ENCODE data around the gene SLAIN2. TPM values are rescaled to one million over a fixed set of nuclear protein-coding genes. Genes with fewer than 3 reads are reported as not detected.

The SLAIN2 gene
- total RNA-seq, 1 donor from 2014 or later: 122 TPM

- intact Hi-C loops (cut with micrococcal nuclease): no loop called here
- no peak for ATAC-seq
- no peak for DNase-seq
These were observed 19.7 kb downstream of the SLAIN2 start for GRCh38 chr4:48361012-48361400.

- intact Hi-C loops (cut with micrococcal nuclease): no loop called here
- no peak for DNase-seq
- ATAC-seq: no peak
These were observed 25.3 kb downstream of the SLAIN2 start for GRCh38 chr4:48366611-48367010.

DNA sequence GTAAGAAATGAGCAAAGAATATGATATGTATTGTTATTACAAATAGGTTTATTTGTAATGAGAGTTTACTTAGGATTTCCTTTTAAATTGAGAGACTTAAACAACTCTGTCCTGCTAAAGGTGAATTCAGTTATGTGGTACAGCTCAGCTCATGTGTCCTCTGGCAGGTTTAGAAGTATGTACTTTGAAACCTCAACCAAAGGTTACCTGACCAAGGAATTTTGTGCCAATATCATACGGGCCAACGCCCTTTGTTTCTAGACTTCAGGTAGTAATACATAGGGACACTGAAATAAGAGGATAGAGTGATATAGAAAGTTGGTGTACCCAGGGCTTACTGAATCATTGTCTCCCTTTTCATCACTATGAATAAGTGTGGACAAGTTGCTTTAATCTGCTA lies 25.7 kb downstream of the SLAIN2 start:
- ATAC-seq (no peak), DNase-seq (no peak)
- intact Hi-C loops (cut with micrococcal nuclease): no loop called here

DNA sequence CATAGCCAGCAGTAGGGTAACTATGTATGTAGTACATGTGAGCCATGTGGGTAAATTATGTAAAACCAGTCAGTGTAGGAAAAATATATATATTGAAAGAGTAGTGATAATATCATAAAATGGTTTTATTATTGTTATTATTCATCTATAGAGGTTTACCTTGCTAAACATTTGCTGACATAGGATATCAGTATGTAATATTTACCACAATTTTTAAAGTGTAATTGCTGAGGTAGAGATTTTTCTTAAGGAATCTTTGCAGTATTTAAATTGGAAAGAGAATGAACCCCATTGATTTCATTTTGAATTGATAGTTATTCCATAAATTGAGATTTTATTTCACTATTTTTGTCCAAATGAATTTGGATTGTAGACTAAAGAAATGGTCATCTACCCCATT lies 27.1 kb downstream of the SLAIN2 start:
- intact Hi-C loops (cut with micrococcal nuclease): no loop called here
- ATAC-seq: no peak
- no peak for DNase-seq

DNA sequence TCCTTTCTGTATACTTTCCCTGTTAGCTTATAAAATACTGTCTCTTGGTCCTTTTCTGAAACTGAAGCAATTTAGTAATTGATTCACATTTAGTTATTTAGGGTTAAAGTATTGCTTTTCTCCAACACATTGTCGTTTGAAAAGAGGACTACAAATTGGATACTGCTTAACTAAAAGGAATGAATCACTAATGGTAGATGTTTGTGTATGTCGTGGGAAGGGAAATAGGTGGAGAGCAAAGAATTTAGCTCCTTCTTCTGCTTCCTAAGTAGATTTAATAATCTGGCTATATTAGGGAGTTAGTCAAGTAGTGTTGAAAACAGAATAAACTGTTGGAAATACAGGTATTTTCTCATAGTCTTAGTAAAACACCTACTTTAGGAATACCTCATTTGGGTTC lies 27.9 kb downstream of the SLAIN2 start:
- intact Hi-C loops (cut with micrococcal nuclease): no loop called here
- no peak for DNase-seq
- no peak for ATAC-seq

- intact Hi-C loops (cut with micrococcal nuclease): no loop called here
- DNase-seq: no peak
- no peak for ATAC-seq
These were observed 28.4 kb downstream of the SLAIN2 start for GRCh38 chr4:48369771-48370170.

GRCh38 chr4:48370260-48371134 lies 29.2 kb downstream of the SLAIN2 start:
- ATAC-seq: no peak
- intact Hi-C loops (cut with micrococcal nuclease): no loop called here
- no peak for DNase-seq

GRCh38 chr4:48372272-48372671 lies 30.9 kb downstream of the SLAIN2 start:
- no peak for ATAC-seq
- no peak for DNase-seq
- intact Hi-C loops (cut with micrococcal nuclease): no loop called here

DNA sequence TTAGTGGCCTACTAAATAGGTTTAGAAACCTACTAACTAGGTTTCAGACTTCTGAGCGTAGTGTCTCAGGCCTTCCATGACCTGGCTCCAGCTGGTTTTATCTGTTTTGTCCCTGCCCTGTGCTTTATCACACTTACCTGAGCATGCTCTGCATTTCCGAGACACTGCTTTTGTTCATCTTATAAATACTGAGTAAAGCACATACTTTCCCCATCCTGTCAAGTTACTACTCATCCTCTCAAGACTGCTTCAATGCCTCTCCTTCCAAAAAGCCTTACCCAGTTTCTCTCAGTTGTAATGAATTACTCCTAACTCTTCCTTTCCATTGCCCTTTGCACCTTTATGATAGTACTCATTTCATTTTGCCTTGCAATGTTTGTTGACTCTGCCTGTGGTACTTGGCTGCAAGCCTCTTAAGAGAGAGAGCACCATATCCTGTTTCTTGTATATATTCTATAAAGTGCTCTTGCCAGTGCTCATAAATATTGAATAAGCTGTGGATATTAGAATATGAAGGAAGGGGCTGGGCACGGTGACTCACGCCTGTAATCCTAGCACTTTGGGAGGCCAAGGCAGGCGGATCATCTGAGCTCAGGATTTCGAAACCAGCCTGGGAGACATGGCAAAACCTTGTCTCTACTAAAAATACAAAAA lies 34.4 kb downstream of the SLAIN2 start:
- DNase-seq (no peak), ATAC-seq (no peak)
- intact Hi-C loops (cut with micrococcal nuclease): no loop called here

DNA sequence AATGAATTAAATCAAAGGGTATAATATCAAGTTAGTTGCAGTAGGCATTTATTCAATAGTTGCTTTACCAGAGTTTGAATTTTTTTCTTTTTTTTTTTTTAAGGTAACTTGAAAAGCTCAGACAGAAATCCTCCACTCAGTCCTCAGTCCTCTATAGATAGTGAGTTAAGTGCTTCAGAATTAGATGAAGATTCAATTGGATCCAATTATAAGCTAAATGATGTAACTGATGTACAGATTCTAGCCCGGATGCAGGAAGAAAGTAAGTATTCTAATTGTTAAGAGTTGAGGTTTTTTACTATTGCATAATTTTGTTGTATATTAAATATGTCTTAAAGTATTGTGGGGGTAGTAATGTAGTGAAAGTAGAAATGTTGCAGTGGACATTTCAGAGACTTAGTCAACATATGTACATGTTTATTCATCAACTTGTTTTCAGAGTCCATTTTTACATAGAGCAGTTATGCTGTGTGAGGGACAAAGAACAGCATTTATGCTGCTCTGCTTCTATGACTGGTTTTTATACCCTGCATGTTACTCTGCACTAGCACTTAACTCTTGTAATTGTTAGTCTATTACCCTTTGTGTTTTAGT lies 38.4 kb downstream of the SLAIN2 start:
- intact Hi-C loops (cut with micrococcal nuclease): no loop called here
- ATAC-seq: no peak

GRCh38 chr4:48380583-48381167 lies 39.3 kb downstream of the SLAIN2 start:
- intact Hi-C loops (cut with micrococcal nuclease): no loop called here
- ATAC-seq (no peak), DNase-seq (no peak)

More for the DNA sequence above, 38.4 kb downstream of the SLAIN2 start:
- DNase-seq: no peak

GRCh38 chr4:48388525-48389154 lies 47.3 kb downstream of the SLAIN2 start:
- DNase-seq: no peak
- intact Hi-C loops (cut with micrococcal nuclease): no loop called here
- ATAC-seq: peak; percentile 75

GRCh38 chr4:48396043-48396442 lies 54.7 kb downstream of the SLAIN2 start:
- DNase-seq: no peak
- no peak for ATAC-seq
- intact Hi-C loops (cut with micrococcal nuclease): no loop called here

DNA sequence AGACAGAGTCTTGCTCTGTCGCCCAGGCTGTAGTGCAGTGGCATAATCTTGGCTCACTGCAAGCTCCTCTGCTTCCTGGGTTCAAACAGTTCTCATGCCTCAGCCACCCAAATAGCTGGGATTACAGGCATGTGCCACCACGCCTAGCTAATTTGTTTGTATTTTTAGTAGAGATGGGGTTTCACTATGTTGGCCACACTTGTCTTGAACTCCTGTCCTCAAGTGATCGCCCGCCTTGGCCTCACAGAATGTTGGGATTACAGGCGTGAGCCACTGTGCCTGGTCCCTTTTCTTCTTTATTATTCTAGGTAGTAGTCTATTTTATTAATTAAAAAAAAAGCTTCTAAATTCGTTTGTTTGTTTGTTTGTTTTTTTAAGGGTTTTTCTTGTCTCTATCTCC lies 59.1 kb downstream of the SLAIN2 start:
- intact Hi-C loops (cut with micrococcal nuclease): no loop called here

GRCh38 chr4:48403358-48403757 lies 62.0 kb downstream of the SLAIN2 start:
- intact Hi-C loops (cut with micrococcal nuclease): no loop called here
- DNase-seq: no peak

More for the DNA sequence above, 59.1 kb downstream of the SLAIN2 start:
- DNase-seq (no peak), ATAC-seq (no peak)

DNA sequence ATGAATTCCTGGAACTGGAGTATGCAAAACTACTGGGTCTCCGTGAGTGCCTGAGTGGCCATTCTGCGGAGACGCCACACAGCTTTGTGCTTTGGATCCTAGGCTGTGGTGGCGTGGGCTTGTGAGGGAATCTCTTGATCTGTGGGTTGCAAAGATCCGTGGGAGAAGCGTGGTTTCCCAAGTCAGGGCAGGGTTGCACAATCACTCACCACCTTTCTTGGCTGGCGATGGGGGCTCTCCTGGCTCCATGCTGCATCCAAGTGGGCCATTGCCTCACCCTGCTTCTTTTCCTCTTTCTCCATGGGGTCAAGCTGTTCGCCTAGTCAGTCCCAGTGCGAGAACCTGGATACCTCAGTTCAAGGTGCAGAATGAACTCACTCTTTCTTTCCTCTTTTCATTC lies 62.5 kb downstream of the SLAIN2 start:
- intact Hi-C loops (cut with micrococcal nuclease): no loop called here
- DNase-seq: no peak
- ATAC-seq: no peak

More at GRCh38 chr4:48403358-48403757, 62.0 kb downstream of the SLAIN2 start:
- ATAC-seq: no peak

- intact Hi-C loops (cut with micrococcal nuclease): no loop called here
- DNase-seq: no peak
- no peak for ATAC-seq
These were observed 64.6 kb downstream of the SLAIN2 start for GRCh38 chr4:48405924-48406323.

- DNase-seq: no peak
- intact Hi-C loops (cut with micrococcal nuclease): no loop called here
- no peak for ATAC-seq
These were observed 67.9 kb downstream of the SLAIN2 start for GRCh38 chr4:48409203-48409602.

GRCh38 chr4:48410812-48411211 lies 69.5 kb downstream of the SLAIN2 start:
- intact Hi-C loops (cut with micrococcal nuclease): no loop called here
- DNase-seq (no peak), ATAC-seq (no peak)

DNA sequence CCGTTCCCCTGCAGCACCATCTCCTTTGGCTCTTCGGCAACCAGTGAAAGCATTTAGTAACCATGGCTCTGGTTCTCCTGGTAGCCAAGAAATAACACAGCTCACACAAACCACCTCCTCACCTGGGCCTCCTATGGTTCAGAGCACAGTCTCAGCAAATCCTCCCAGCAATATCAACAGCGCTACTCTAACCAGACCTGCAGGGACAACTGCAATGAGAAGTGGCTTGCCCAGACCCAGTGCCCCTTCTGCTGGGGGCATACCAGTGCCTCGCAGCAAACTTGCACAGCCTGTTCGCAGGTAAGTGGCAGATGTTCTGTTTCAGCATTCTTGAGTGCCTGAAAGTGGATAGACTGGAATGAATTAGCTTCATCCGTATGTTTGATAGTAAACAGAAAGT lies 78.8 kb downstream of the SLAIN2 start:
- no peak for ATAC-seq
- intact Hi-C loops (cut with micrococcal nuclease): no loop called here
- no peak for DNase-seq
